ENCODE data around the gene CACNA2D2. TPM values are rescaled to one million over a fixed set of nuclear protein-coding genes. Genes with fewer than 3 reads are reported as not detected.

The CACNA2D2 gene
- polyA plus RNA-seq, 4 donors: 14.9 to 18.1 (median 15.2) TPM

DNA sequence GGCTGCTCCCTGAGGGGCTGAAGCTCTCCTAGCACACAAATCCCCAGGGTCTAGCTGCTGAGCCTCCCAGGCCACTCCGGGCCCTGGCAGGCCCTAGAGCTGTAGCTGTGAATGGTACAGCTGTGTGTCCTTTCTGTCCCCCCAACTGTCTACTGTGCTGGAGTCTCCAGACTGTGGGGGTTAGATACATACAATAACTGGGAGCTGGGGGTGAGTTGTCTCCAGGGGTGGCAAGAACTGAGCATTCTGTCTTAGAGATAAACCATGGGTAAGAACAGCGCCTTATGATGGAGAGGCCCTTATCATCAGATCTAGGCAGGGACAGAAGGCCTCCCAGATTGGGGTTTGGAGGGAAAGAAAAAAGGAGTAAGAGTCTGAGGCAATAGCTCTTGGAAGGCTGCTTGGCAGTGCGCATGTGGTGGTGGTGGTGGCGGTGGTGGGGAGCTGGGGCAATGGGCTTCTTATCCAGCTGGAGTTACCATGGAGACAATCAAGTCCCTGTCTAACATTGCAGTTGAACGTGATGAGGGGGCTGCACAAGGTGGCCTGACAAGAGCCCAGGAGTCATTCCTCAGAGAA is 149.2 kb downstream of the CACNA2D2 start:
- DNase-seq (ENCODE audit: low read depth in 4 of 4, low spot score in 3 of 4): no peak

DNA sequence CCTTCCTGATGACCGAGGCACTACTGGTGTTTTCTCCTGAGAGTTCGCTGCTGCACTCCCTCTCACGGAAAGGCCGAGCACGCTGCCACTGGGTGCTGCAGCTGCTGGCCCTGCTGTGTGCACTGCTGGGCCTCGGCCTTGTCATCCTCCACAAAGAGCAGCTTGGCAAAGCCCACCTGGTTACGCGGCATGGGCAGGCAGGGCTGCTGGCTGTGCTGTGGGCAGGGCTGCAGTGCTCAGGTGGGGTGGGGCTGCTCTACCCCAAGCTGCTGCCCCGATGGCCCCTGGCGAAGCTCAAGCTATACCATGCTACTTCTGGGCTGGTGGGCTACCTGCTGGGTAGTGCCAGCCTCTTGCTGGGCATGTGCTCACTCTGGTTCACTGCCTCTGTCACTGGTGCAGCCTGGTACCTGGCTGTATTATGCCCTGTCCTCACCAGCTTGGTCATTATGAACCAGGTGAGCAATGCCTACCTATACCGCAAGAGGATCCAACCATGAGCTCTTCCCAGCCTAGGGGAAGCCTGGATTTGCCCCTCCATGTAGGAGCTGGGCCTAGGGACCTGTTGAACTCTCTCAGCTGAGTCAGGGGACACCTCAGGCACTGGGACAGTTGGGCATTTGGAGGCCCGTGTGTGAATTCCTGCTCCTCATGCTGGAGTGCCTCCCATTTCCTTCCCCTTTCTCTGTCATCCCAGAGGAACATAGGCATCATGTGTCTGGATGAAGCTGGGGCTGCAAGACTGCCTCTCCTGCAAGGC is 150.0 kb downstream of the CACNA2D2 start:
- no peak for DNase-seq (ENCODE audit: low read depth in 4 of 4, low spot score in 3 of 4)

DNA sequence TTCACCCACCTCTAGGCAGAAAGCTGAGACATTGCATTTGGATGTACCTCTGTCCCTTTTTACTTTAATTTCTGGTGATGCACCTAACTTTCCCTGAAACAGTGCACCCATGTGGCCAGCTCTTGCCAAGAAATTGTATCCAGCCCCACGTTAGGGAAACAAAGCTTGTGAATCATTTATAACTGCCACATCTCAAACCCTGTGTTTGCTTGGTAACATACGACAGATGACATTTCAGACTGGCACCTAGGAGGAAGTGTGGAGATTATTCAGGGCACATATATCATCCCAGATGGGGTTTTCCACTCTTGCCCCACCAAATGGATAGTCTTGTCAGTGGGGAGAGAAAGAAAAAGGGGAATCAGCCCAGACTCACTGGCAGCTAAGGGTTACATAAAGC is 150.7 kb downstream of the CACNA2D2 start:
- no peak for DNase-seq (ENCODE audit: low read depth in 4 of 4, low spot score in 3 of 4)

DNA sequence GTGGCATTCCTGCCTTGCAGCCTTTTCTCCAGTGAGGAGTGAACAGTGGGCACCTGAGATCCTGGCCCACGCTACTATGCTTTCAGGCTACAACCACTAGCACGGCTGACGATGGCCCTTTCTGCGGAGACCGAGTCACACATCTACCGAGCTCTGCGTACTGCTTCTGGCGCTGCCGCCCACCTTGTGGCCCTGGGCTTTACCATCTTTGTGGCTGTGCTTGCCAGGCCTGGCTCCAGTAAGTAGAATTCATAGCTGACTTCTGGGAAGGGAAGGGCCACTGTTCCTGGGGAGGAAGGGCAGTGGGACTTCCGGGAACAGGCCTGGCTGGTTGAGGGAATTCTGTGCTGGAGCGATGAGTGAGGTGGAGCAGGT is 152.1 kb downstream of the CACNA2D2 start:
- DNase-seq (ENCODE audit: low read depth in 4 of 4, low spot score in 3 of 4): no peak

DNA sequence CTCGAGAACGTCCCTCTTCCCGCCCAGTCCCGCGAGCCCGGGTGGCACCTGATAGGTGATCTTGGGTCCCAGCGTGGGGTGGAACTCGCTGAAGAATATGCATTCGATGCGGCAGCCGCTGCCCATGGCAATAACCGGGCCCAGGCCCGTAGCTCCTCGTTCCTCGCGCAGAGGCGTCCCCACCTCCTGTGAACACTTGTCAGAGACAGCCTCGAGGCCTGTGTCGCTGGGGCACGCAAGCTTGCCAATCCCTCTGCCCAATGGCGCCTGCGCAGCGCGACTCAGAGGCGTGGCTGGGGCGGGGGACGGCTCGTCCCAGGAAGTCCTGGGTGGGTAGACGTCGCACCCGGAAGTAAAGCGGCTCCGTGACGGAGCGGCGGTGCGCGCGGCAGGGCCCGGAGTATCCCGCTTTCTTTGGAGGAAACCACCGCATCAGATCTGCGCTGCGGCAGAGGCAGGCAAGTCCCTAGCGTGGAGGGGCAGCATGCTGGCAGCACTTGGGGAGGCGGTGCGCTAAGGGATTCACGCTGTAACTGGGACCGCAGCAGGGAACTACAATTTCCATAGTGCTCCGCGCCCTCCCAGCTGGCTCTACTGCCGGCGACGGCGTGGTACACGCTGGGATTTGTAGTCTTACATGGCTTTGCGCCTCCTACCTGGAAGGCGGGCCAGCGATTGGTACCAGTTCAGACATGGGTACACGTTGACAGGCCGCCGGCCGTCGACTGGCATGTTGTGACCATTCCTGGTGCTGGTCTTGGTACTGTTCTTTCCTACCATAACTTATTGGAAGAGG is 152.7 kb downstream of the CACNA2D2 start, which contains the start of the genes CYB561D2 and NPRL2:
Gene CYB561D2, plus strand, starts transcription at position 336 of the 796 bp plus-strand sequence. CDS start 572 bp downstream, outside the sequence.
Gene NPRL2, minus strand, starts transcription at position 249 of the 796 bp plus-strand sequence. Its CDS starts 123 bp downstream, at position 126.
- peak; percentile 83 to 89 (median 86) for DNase-seq (ENCODE audit: low read depth in 4 of 4, low spot score in 3 of 4)

DNA sequence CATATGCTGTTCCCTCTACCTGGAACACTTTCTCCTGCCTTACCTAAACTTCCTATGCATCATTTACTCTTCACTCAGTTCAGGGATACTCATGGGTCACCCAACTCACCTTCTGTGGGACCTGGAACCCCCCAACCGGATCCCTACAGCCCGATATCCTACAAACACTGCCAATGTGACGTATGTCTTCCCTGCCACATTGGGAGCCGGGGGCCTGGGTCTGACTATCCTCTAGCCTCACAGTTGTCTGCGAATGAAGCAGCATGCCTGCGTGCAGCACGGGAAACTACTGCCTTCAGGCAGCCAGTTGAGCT is 153.3 kb downstream of the CACNA2D2 start:
- DNase-seq (ENCODE audit: low read depth in 4 of 4, low spot score in 3 of 4): no peak

DNA sequence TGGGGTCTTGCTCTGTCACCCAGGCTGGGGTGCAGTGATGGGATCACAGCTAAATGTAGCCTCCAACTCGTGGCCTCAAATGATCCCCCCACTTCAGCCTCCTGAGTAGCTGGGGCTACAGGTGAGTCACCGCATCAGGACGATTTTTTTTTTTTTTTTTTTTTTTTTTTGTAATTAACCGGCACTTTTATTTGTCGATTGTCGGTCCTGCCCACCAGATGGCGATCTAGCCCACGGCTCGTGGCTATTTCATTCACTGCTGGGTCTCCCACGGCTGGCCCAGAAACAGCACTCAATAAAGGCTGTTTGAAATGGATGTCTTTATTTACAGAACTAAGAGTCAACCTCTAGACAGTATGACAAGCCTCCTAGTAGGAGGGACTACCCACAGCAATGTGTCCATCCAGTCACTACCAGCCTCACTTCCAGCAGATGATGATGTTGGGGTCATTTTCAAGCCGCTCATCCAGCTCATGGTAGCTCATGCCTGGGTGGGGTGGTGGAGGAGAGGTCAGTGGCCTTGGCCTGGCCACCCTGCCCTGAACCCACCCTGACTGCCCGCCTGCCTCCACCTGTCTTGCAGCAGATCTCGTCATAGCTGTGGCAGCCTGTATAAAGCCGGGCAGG is 156.1 kb downstream of the CACNA2D2 start:
- DNase-seq (ENCODE audit: low read depth in 4 of 4, low spot score in 3 of 4): no peak

DNA sequence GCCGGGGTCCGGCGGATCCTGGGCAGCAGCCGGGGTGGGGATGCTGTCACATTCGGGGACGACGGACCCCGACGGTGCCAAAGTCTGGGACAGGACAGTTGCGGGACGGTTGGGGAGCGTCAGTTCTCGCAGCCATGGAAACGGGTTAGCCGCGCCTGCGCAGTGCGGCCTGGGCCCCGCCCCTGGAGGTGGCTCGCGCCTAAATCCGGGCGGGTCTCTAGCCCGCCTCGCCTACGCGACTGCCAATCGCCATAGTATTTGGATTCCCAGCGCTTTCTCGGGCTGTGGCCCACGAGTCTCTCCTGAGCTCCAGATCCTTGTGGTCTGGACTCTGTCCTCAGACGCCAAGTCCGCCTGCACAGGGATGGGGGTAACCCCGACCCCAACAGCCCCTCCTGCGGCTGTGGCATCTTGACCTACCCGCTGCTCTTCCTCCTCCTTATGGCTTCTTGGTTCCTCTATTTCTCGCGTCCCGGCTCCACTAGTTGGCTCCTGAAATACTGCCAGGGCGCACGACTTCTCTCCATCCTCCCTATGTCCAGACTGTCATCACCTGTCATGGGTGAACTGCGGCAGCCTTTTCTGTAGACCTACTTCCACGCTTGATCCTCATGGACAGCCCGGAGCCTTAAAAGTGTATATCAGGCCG is 157.7 kb downstream of the CACNA2D2 start, which contains the start of gene ZMYND10:
Gene ZMYND10, minus strand, starts transcription at position 147 of the 649 bp plus-strand sequence. CDS start 153 bp downstream, outside the sequence.
- DNase-seq (ENCODE audit: low read depth in 4 of 4, low spot score in 3 of 4): no peak

DNA sequence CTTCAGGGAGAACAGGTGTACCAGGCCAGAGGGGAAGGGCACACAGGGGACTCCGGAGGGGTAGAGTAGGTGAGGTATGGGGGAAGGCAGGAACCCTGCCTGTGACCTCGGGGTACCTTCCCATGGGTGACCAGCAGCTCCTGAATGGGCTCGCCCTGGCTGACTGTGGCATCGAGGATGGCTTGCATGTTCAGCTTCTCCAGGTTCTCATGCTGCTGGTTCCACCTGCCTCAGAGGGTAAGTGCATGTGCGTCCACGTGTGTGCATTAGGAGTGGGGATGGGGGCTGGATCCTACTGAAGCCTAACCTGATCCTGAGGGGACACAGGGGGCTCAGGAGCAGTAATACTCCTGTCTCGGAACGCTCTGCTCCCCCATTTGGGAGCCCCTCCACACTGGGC is 158.4 kb downstream of the CACNA2D2 start:
- DNase-seq (ENCODE audit: low read depth in 4 of 4, low spot score in 3 of 4): no peak

DNA sequence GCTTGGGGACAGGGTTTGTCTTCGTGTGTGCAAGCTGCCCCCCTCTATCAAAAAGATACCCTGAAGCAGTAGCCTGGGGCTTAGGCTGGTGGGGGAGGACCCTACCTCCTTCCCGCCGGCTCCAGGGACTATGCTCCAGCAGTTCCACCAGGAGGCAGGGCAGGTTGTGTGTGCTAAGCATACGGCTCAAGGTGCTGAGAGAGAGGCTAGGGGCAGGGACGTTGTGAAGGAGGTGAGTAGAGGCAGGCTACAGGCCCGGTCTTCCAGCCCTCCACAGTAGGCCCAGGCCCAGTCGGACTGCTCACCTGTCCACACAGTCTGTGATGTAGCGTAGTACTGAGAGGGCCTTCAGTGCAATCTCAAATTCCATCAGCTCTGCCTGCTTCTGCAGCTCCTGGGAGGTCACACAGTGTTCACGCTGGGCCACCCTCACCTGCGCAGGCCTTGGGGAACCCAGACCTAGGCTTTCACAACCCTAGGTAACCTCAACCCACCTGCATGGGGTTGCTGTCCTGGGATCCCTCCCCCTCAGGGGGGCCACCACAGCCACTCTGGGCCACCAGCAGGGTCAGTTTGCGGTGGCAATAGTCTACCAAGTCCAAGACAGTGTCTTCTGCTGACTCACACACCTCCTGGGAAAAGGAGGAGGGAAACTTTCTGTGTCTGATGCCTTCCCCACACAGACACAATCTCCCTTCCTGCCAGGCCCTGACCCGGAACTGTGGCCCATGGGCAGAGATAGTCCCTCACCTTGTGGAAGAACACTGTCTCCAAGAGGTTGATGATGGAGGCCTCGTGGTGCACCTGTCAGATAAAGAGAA is 160.4 kb downstream of the CACNA2D2 start:
- DNase-seq (ENCODE audit: low read depth in 4 of 4, low spot score in 3 of 4): no peak

DNA sequence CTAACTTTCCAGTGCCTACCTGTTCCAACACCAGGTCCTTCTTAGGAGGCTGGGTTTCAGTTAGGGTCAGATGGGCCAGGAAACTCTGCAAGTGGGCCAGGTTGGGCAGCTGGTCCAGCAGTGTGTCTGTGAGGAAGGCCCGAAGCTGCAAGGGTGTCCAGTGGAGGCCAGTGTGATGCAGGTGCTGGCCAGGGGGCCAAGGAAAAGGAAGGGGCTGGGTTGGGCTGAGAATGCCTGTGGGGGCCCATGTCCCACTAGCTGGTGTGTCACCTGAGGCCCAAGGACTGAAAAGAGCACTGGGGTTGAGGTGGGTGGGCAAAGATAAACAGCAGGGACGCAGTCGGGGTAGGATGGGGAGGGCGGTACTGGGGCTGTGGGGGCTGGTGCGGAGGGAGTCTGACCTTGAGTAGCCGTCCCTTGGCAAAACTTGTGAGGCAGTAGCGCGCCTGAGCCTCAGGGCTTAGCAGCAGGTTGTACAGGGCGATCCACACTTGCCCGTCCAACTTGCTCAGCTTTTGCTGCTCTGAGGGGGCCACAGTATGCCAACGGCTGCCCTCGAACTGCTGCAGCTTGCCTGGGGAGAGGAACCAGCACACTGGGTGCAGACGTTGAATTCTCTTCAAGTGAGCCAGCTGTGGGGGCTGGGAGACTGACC is 161.3 kb downstream of the CACNA2D2 start:
- no peak for DNase-seq (ENCODE audit: low read depth in 4 of 4, low spot score in 3 of 4)

DNA sequence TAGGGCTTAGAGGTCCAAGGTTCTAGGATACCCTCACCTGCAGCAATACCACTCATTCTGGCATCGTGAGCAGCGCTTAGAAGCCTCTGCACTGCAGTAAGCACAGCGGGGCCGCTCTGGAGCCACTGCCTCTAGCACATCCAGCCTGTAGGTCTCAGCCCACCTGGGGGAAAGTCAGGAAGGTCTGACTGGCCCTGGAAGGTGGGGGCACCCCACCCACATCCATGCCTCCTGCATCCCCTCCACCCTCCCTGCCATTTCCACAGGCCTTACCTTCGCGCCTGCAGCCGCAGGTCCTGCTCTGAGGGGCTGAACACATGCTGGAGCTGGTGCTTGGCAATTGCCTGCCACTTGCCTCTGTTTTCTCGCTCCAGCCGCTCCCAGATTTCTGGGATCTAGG is 161.9 kb downstream of the CACNA2D2 start:
- DNase-seq (ENCODE audit: low read depth in 4 of 4, low spot score in 3 of 4): no peak

DNA sequence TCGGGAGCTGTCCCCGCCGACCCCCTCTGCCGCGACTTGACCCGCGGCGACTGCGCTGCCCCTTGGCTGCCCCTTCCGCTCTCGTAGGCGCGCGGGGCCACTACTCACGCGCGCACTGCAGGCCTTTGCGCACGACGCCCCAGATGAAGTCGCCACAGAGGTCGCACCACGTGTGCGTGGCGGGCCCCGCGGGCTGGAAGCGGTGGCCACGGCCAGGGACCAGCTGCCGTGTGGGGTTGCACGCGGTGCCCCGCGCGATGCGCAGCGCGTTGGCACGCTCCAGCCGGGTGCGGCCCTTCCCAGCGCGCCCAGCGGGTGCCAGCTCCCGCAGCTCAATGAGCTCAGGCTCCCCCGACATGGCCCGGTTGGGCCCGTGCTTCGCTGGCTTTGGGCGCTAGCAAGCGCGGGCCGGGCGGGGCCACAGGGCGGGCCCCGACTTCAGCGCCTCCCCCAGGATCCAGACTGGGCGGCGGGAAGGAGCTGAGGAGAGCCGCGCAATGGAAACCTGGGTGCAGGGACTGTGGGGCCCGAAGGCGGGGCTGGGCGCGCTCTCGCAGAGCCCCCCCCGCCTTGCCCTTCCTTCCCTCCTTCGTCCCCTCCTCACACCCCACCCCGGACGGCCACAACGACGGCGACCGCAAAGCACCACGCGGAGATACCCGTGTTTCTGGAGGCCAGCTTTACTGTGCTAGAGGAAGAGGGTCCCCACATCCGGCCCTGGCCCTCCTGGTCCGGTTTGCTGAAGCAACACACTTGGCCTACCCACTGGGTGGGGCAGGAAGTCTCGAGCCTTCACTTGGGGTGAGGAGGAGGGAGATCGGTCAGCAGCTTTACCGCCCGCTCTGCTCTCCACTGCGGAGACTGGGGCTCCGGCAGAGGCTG is 162.7 kb downstream of the CACNA2D2 start, which contains the start of gene RASSF1:
Gene RASSF1, minus strand, starts transcription at position 389 of the 882 bp plus-strand sequence. Its CDS starts 31 bp downstream, at position 358.
- no peak for DNase-seq (ENCODE audit: low read depth in 4 of 4, low spot score in 3 of 4)

DNA sequence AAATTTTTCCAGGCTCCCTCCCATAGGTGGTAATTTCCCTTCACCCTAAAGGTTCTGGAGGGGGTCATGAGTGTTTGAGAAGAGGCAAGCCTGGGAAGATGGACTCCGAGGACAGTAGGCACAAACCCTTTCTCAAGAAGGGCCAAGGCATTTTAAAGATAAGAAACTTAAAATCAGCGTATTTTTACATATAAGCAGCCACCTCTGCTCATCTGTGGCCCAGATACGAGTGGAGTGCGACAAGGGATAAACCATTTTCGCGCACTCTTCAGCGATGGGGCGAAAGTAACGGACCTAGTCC is 163.3 kb downstream of the CACNA2D2 start:
- no peak for DNase-seq (ENCODE audit: low read depth in 4 of 4, low spot score in 3 of 4)

DNA sequence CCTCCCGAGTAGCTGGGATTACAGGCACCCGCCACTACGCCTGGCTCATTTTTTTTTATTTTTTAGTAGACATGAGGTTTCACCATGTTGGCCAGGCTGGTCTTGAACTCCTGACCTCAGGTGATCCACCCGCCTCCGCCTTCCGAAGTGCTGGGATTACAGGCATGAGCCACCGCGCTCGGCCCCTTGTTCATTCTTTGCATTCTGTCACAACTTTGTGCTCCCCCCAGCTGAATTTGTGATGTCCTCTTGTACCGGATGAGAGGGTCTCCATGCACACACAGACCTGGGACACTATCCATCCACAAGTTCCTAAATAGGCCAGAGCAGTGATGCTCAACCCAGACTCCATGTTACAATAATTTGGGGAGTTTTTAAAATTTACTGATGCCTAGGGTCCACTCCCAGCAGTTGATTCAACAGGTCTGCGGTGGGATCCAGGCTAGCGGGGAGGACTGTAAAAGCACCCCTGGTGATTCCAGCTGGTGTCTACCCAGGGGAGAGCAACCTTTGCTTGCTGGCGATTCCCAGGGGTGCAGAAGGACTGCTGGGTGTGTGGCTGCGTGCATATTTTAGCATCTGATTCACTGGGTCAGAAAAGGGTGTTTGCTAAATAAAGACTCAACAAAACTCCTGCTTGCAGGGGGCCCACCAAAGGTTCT is 163.8 kb downstream of the CACNA2D2 start:
- DNase-seq (ENCODE audit: low read depth in 4 of 4, low spot score in 3 of 4): no peak

DNA sequence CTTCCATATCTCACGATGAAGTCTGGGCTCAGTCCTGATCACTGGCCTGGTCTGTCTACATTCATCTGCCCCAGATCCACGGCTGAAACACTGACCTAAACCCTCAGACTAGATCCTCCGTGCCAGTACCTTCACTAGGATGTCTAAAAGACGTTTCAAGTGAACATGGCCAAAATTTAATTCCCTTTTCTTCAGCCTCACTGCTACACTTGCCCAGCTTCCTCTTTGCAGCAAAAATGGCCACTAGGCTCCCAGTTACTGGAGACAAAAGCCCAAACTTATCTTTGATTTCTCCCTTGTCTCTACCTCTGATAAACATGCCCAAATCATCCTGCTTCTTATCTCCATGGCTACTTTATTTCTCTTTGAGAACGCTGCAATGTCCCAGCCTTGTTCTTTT is 164.5 kb downstream of the CACNA2D2 start:
- DNase-seq (ENCODE audit: low read depth in 4 of 4, low spot score in 3 of 4): no peak

DNA sequence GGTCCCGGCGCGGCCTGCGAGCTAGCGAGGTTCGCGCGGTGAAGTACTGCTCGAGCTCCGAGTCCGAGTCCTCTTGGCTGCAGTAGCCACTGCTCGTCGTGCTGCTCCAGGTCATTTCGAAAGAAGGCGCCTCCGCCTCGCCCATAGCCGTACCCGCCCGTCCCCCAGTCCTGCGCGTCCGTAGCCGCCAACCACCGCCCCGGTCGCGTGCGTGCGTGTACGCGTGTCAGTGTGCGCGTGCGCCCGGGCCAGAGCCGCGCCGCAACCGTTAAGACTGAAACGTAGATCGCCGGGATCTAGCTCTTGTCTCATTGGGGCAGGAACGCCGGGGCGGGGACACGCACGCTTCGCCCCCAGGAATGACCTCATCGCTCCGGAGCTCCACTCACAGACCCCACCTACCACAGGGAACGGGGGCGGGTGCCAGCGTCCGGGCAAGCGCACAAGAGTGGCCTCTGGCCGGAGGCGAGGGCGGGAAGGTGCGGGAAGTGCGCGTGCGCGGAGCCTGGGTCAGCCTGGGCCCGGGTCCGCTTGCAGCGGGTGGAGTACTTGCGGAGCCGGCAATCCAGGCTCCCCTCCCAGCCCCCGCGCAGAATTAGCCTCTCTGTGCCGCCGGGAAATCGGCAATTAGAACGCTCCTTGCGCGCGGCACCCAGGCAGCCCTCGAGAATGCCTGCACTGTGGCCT is 166.1 kb downstream of the CACNA2D2 start:
- DNase-seq (ENCODE audit: low read depth in 4 of 4, low spot score in 3 of 4): peak; percentile 92 to 97 (median 96)

All from right renal pelvis (tissue), 4 donors.